ENCODE measurements around the gene NDOR1.
A peak's percentile ranks its signal among the peaks of the same experiment; 100 is the strongest.
"Not testable (repeated sequence)": the region's sequence is repeated elsewhere in the genome, so short reads cannot be mapped to it uniquely, and the experiment has no call there.

NDOR1 gene

GRCh38 chr9:137245450-137246421 is 40.2 kb downstream of the NDOR1 start:
- no peak for DNase-seq

- no peak for DNase-seq
These were observed 41.8 kb downstream of the NDOR1 start for GRCh38 chr9:137247135-137247915.

- DNase-seq, result no peak
These were observed 42.3 kb downstream of the NDOR1 start for GRCh38 chr9:137247916-137248175.

- DNase-seq, result no peak
These were observed 45.1 kb downstream of the NDOR1 start for GRCh38 chr9:137250329-137251193.

- no peak for DNase-seq
These were observed 45.6 kb downstream of the NDOR1 start, which contains the start of gene STPG3 for GRCh38 chr9:137251194-137251461. Gene STPG3, plus strand, starts transcription at chr9:137251286. Its CDS starts 1 bp downstream, at chr9:137251287.

- DNase-seq, result no peak
These were observed 46.2 kb downstream of the NDOR1 start for GRCh38 chr9:137251490-137252268.

GRCh38 chr9:137252555-137253506 is 47.3 kb downstream of the NDOR1 start:
- DNase-seq, result no peak

- peak; percentile 9 for DNase-seq
These were observed 48.5 kb downstream of the NDOR1 start for GRCh38 chr9:137253717-137254623.

- peak; percentile 96 for DNase-seq
These were observed 49.3 kb downstream of the NDOR1 start, which contains the start of gene NELFB for GRCh38 chr9:137254624-137255447. Gene NELFB, plus strand, starts transcription at chr9:137255327.

GRCh38 chr9:137255448-137256114 is 50.1 kb downstream of the NDOR1 start:
- peak; percentile 75 for DNase-seq

GRCh38 chr9:137256362-137256761 is 50.9 kb downstream of the NDOR1 start:
- no peak for DNase-seq

GRCh38 chr9:137256856-137257255 is 51.4 kb downstream of the NDOR1 start:
- peak; percentile 15 for DNase-seq

GRCh38 chr9:137262173-137262908 is 56.8 kb downstream of the NDOR1 start:
- not testable (repeated sequence) for DNase-seq

GRCh38 chr9:137262909-137263285 is 57.4 kb downstream of the NDOR1 start:
- DNase-seq, result no peak

- DNase-seq, result no peak
These were observed 58.0 kb downstream of the NDOR1 start for GRCh38 chr9:137263506-137263905.

GRCh38 chr9:137264067-137264466 is 58.6 kb downstream of the NDOR1 start:
- no peak for DNase-seq

GRCh38 chr9:137265496-137266161 is 60.1 kb downstream of the NDOR1 start:
- DNase-seq, result no peak
